ENCODE data around the gene CEBPE. TPM values are rescaled to one million over a fixed set of nuclear protein-coding genes. Genes with fewer than 3 reads are reported as not detected.

CEBPE gene
- polyA plus RNA-seq, 1 donor from 2014 or later: not detected

- Histone ChIP-seq H3K27me3 (ENCODE audit: insufficient read depth, low read depth, low read length) (no peaks in the 10 kb centered on the region), H3K9me3 (ENCODE audit: low read length) (no peaks in the 10 kb centered on the region), H3K79me2 (replicated peaks; ENCODE audit: insufficient read depth, low read length) (no peaks in the 10 kb centered on the region), H3F3A (ENCODE audit: insufficient read depth, low read length, poor library complexity, severe bottlenecking) (no peaks in the 10 kb centered on the region), H3K9me2 (ENCODE audit: insufficient read depth, low read length) (no peaks in the 10 kb centered on the region), H3K4me2 (ENCODE audit: low read length) (no peak overlapping the region), H3K27ac (ENCODE audit: low read length) (no peak overlapping the region), H3K4me3 (ENCODE audit: low read length) (no peak overlapping the region), H3K36me3 (ENCODE audit: insufficient read depth, low read length) (no peaks in the 10 kb centered on the region), H4K20me1 (ENCODE audit: insufficient read depth) (no peaks in the 10 kb centered on the region), H3K9ac (ENCODE audit: low read length) (no peak overlapping the region), H2AFZ (ENCODE audit: low read depth, low read length) (no peak overlapping the region)
- TF ChIP-seq TAF1 (IDR thresholded peaks at IDR 0.05; ENCODE audit: low read depth) (no peak), EZH2 (IDR thresholded peaks at IDR 0.05; ENCODE audit: borderline replicate concordance, insufficient read depth, low read length, poor library complexity, severe bottlenecking) (no peak), SMC3 (conservative IDR thresholded peaks at IDR 0.05; ENCODE audit: poor library complexity) (no peak), POLR2AphosphoS5 (IDR thresholded peaks at IDR 0.05) (no peak), MXI1 (conservative IDR thresholded peaks at IDR 0.05; ENCODE audit: poor library complexity, severe bottlenecking) (no peak), RAD21 (conservative IDR thresholded peaks at IDR 0.05) (no peak), EP300 (conservative IDR thresholded peaks at IDR 0.05; ENCODE audit: poor library complexity, severe bottlenecking) (no peak)
- TF ChIP-seq, protein P1, sequence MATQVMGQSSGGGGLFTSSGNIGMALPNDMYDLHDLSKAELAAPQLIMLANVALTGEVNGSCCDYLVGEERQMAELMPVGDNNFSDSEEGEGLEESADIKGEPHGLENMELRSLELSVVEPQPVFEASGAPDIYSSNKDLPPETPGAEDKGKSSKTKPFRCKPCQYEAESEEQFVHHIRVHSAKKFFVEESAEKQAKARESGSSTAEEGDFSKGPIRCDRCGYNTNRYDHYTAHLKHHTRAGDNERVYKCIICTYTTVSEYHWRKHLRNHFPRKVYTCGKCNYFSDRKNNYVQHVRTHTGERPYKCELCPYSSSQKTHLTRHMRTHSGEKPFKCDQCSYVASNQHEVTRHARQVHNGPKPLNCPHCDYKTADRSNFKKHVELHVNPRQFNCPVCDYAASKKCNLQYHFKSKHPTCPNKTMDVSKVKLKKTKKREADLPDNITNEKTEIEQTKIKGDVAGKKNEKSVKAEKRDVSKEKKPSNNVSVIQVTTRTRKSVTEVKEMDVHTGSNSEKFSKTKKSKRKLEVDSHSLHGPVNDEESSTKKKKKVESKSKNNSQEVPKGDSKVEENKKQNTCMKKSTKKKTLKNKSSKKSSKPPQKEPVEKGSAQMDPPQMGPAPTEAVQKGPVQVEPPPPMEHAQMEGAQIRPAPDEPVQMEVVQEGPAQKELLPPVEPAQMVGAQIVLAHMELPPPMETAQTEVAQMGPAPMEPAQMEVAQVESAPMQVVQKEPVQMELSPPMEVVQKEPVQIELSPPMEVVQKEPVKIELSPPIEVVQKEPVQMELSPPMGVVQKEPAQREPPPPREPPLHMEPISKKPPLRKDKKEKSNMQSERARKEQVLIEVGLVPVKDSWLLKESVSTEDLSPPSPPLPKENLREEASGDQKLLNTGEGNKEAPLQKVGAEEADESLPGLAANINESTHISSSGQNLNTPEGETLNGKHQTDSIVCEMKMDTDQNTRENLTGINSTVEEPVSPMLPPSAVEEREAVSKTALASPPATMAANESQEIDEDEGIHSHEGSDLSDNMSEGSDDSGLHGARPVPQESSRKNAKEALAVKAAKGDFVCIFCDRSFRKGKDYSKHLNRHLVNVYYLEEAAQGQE (IDR thresholded peaks at IDR 0.05; ENCODE audit: borderline replicate concordance): no peak
- TF ChIP-seq, protein P2, sequence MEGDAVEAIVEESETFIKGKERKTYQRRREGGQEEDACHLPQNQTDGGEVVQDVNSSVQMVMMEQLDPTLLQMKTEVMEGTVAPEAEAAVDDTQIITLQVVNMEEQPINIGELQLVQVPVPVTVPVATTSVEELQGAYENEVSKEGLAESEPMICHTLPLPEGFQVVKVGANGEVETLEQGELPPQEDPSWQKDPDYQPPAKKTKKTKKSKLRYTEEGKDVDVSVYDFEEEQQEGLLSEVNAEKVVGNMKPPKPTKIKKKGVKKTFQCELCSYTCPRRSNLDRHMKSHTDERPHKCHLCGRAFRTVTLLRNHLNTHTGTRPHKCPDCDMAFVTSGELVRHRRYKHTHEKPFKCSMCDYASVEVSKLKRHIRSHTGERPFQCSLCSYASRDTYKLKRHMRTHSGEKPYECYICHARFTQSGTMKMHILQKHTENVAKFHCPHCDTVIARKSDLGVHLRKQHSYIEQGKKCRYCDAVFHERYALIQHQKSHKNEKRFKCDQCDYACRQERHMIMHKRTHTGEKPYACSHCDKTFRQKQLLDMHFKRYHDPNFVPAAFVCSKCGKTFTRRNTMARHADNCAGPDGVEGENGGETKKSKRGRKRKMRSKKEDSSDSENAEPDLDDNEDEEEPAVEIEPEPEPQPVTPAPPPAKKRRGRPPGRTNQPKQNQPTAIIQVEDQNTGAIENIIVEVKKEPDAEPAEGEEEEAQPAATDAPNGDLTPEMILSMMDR (IDR thresholded peaks at IDR 0.05; ENCODE audit: poor library complexity, severe bottlenecking): no peak
Measured at GRCh38 chr14:23125011-23125410, 6.0 kb upstream of the CEBPE start.

GRCh38 chr14:23124337-23124954, 5.4 kb upstream of the CEBPE start:
- no peak for TF ChIP-seq TAF1 (IDR thresholded peaks at IDR 0.05; ENCODE audit: low read depth)
- Histone ChIP-seq H3K4me2 (ENCODE audit: low read length) (no peak overlapping the region), H3F3A (ENCODE audit: insufficient read depth, low read length, poor library complexity, severe bottlenecking) (no peaks in the 10 kb centered on the region), H3K27me3 (ENCODE audit: insufficient read depth, low read depth, low read length) (no peaks in the 10 kb centered on the region), H3K9me2 (ENCODE audit: insufficient read depth, low read length) (no peaks in the 10 kb centered on the region), H3K9me3 (ENCODE audit: low read length) (no peaks in the 10 kb centered on the region), H2AFZ (ENCODE audit: low read depth, low read length) (no peak overlapping the region), H3K79me2 (replicated peaks; ENCODE audit: insufficient read depth, low read length) (no peaks in the 10 kb centered on the region), H3K4me3 (ENCODE audit: low read length) (no peak overlapping the region), H4K20me1 (ENCODE audit: insufficient read depth) (no peaks in the 10 kb centered on the region), H3K9ac (ENCODE audit: low read length) (no peak overlapping the region), H3K27ac (ENCODE audit: low read length) (no peak overlapping the region), H3K36me3 (ENCODE audit: insufficient read depth, low read length) (no peaks in the 10 kb centered on the region)
